NT2/D1 (cell line): ENCODE results near the gene ALDH3B2.

Source experiments
- SUZ12 ChIP-seq: IDR thresholded peaks from 2 replicates; pipeline ENCODE4 v1.6.1; 2011; ENCODE audit not compliant: insufficient read length, insufficient read depth; ENCODE audit errors: extremely low read depth
- YY1 ChIP-seq: IDR thresholded peaks from 2 replicates; pipeline ENCODE4 v1.6.1; 2011; ENCODE audit not compliant: insufficient read length, insufficient read depth
- ZNF274 ChIP-seq: IDR thresholded peaks from 2 replicates; pipeline ENCODE4 v1.6.1; 2011; ENCODE audit warnings: mild to moderate bottlenecking, low read depth, low read length

GRCh38 chr11:67668192-67668551 is 6.3 kb downstream of the ALDH3B2 start:
- no peak for TF ChIP-seq SUZ12
- no peak for TF ChIP-seq ZNF274
- no peak for TF ChIP-seq YY1
